OCI-LY1 (cell line): ENCODE data around the gene PPP1R3C.

ENCODE experiments used
- H2AFZ ChIP-seq: fragments of 200-600 bp; sonication (generic), shearing (Covaris generic); 2 replicates; pipeline ENCODE4 v1.6.0; 2014; ENCODE audit warnings: antibody characterized with exemption, mild to moderate bottlenecking, low read length
- H3F3A ChIP-seq: fragments of 200-600 bp; sonication (generic), shearing (Covaris generic); 2 replicates; pipeline ENCODE4 v1.6.0; 2014; ENCODE audit warnings: mild to moderate bottlenecking, antibody characterized with exemption, low read length, moderate library complexity; ENCODE audit not compliant: insufficient read depth
- H3K27ac ChIP-seq: fragments of 200-600 bp; sonication (generic); 2 replicates; pipeline ENCODE4 v1.5.1; 2014; ENCODE audit warnings: low read length, mixed run types, mild to moderate bottlenecking, low read depth; ENCODE audit not compliant: poor library complexity, severe bottlenecking
- H3K27me3 ChIP-seq: fragments of 200-600 bp; sonication (generic); 2 replicates; pipeline ENCODE4 v1.6.0; 2014; ENCODE audit warnings: antibody characterized with exemption, mild to moderate bottlenecking, low read length, moderate library complexity; ENCODE audit not compliant: insufficient read depth
- H3K36me3 ChIP-seq: fragments of 200-600 bp; sonication (generic); 2 replicates; pipeline ENCODE4 v1.6.1; 2014; ENCODE audit warnings: mild to moderate bottlenecking, antibody characterized with exemption, low read length, moderate library complexity, mixed read lengths; ENCODE audit not compliant: insufficient read depth
- H3K4me1 ChIP-seq: fragments of 200-600 bp; sonication (generic); 2 replicates; pipeline ENCODE4 v1.5.1; 2014; ENCODE audit warnings: mild to moderate bottlenecking, low read length, moderate library complexity; ENCODE audit not compliant: insufficient read depth, severe bottlenecking
- H3K4me2 ChIP-seq: fragments of 200-600 bp; sonication (generic), shearing (Covaris generic); 2 replicates; pipeline ENCODE4 v1.6.1; 2014; ENCODE audit warnings: low read length
- H3K4me3 ChIP-seq: fragments of 200-600 bp; sonication (generic); 2 replicates; pipeline ENCODE4 v1.5.1; 2014; ENCODE audit warnings: low read length, low read depth, mild to moderate bottlenecking, mixed read lengths; ENCODE audit not compliant: poor library complexity, severe bottlenecking
- H3K79me2 ChIP-seq: fragments of 200-600 bp; shearing (Covaris generic); 2 replicates; pipeline ENCODE4 v1.6.1; 2016; ENCODE audit warnings: mixed run types, low read length, mixed read lengths; ENCODE audit not compliant: insufficient read depth
- H3K9ac ChIP-seq: fragments of 200-600 bp; sonication (generic), shearing (Covaris generic); 2 replicates; pipeline ENCODE4 v1.6.1; 2014; ENCODE audit warnings: mild to moderate bottlenecking, low read length, mixed read lengths
- H3K9me2 ChIP-seq: fragments of 200-600 bp; sonication (generic), shearing (Covaris generic); 2 replicates; pipeline ENCODE4 v1.6.1; 2014; ENCODE audit warnings: low read depth, mild to moderate bottlenecking, low read length, mixed read lengths
- H3K9me3 ChIP-seq: fragments of 200-600 bp; shearing (Covaris generic); 2 replicates; pipeline ENCODE4 v1.6.1; 2014; ENCODE audit warnings: low read length, mixed read lengths
- H4K20me1 ChIP-seq: fragments of 200-600 bp; sonication (generic), shearing (Covaris generic); 2 replicates; pipeline ENCODE4 v1.6.0; 2016; ENCODE audit warnings: mild to moderate bottlenecking, low read length; ENCODE audit not compliant: insufficient read depth
- EZH2 ChIP-seq: fragments of 200-600 bp; sonication (generic), shearing (Covaris generic); IDR thresholded peaks from 2 replicates; pipeline ENCODE4 v1.8.0; 2017; ENCODE audit warnings: borderline replicate concordance, mixed run types, mild to moderate bottlenecking, antibody characterized with exemption, low read length, moderate library complexity, mixed read lengths
- TF ChIP-seq, protein P1 (sequence below): fragments of 200-600 bp; sonication (generic), shearing (Covaris generic); IDR thresholded peaks from 2 replicates; pipeline ENCODE4 v1.5.1; 2017; ENCODE audit warnings: mild to moderate bottlenecking, antibody characterized with exemption, low read length, moderate library complexity, mixed read lengths

PPP1R3C gene

DNA sequence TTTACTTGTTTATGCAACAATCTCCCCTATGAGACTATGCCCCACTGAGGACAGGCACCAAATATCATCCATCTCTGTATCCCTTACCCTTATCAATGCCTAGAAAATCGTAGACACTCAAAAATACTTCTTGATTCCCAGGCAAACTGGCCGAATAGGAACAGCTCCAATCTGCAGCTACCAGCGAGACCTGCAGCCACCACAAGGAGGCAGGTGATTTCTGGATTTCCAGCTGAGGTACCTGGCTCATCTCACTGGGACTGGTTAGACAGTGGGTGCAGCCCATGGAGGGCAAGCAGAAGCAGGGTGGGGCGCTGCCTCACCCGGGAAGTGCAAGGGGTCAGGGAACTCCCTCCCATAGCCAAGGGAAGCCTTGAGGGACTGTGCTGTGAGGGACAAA lies 10.8 kb upstream of the PPP1R3C start:
- Histone ChIP-seq H4K20me1 (no peaks in the 10 kb centered on the region), H3K9me3 (no peaks in the 10 kb centered on the region), H2AFZ (no peak overlapping the region), H3K27ac (no peak overlapping the region), H3K79me2 (no peaks in the 10 kb centered on the region), H3K9ac (no peak overlapping the region), H3K4me1 (no peaks in the 10 kb centered on the region), H3K4me3 (no peak overlapping the region), H3F3A (no peaks in the 10 kb centered on the region), H3K9me2 (no peaks in the 10 kb centered on the region), H3K27me3 (no peaks in the 10 kb centered on the region), H3K4me2 (no peak overlapping the region), H3K36me3 (no peaks in the 10 kb centered on the region)
- no peak for TF ChIP-seq EZH2
- TF ChIP-seq, protein P1, sequence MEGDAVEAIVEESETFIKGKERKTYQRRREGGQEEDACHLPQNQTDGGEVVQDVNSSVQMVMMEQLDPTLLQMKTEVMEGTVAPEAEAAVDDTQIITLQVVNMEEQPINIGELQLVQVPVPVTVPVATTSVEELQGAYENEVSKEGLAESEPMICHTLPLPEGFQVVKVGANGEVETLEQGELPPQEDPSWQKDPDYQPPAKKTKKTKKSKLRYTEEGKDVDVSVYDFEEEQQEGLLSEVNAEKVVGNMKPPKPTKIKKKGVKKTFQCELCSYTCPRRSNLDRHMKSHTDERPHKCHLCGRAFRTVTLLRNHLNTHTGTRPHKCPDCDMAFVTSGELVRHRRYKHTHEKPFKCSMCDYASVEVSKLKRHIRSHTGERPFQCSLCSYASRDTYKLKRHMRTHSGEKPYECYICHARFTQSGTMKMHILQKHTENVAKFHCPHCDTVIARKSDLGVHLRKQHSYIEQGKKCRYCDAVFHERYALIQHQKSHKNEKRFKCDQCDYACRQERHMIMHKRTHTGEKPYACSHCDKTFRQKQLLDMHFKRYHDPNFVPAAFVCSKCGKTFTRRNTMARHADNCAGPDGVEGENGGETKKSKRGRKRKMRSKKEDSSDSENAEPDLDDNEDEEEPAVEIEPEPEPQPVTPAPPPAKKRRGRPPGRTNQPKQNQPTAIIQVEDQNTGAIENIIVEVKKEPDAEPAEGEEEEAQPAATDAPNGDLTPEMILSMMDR = no peak

DNA sequence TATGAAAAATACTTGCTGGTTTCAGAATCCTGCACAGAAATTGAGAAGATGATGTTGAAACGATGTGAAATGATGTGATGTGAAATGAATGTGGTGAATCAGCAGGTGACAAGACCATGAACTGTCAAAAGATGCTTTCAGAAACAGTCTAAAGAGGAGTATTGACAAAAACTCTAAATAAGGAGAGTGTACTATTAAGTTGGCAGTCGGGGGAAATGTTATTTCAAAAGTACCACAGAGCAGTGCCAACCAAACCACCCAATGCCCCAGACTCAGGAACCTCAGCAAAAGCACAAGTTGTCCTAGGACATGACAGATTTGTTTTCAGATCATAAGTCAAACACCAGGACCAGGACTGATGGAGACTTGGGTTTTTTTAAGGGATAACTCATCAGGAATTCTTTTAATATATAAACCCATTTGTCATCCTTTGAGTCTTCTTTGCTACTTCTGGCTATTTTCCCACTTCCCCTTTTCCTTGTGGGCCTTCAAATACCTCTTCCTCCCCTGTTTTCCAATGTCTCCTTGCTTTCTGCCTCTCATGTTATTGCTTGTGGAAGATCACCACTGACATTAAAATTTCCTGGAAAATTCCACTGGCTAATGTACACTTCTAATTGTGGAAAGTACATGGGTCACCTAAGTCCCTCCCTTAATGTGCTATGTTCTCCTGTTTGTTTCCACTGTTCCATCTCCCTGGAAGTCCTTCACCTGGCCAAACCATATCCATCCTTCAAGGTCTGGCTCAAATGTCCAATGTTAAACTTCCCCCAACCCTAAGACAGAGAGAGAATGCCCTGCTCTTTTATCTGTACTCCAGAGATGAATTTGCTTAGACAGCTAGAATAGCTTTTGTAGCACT lies 10.2 kb upstream of the PPP1R3C start:
- no peaks in the 10 kb centered on the region for H3K27me3 ChIP-seq
- H3K27ac ChIP-seq = no peak overlapping the region
- H4K20me1 ChIP-seq = no peaks in the 10 kb centered on the region
- H3F3A ChIP-seq = no peaks in the 10 kb centered on the region
- no peak overlapping the region for H3K4me3 ChIP-seq
- no peak overlapping the region for H2AFZ ChIP-seq
- H3K79me2 ChIP-seq = no peaks in the 10 kb centered on the region
- H3K4me1 ChIP-seq = no peaks in the 10 kb centered on the region
- no peak overlapping the region for H3K4me2 ChIP-seq
- no peaks in the 10 kb centered on the region for H3K36me3 ChIP-seq
- TF ChIP-seq, protein P1 = no peak
- H3K9me2 ChIP-seq = no peaks in the 10 kb centered on the region
- H3K9me3 ChIP-seq = no peaks in the 10 kb centered on the region
- H3K9ac ChIP-seq = no peak overlapping the region

DNA sequence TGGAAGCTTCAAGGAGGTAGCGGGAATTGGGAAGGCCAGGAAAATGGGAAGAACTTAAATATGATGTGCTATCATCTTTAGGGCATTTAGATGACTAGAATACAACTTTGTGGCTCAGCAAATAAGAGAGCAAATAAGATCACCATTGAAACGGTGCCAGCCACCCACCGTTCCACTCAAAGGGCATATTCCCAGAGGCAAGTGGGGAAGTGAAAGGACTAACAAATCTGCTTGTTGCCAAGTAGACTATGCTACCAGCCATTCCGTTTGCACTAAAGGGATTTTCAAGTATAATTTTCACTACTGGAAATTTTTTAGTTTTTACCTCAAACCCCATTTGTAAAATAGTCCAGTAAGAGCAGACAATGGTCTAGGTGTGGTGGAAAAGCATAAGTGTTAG lies 4.0 kb upstream of the PPP1R3C start:
- Histone ChIP-seq H3K4me1 (no peaks in the 10 kb centered on the region), H2AFZ (no peak overlapping the region)

More for the DNA sequence above, 4.0 kb upstream of the PPP1R3C start:
- Histone ChIP-seq H3K4me3 (no peak overlapping the region), H3F3A (no peaks in the 10 kb centered on the region), H3K36me3 (no peaks in the 10 kb centered on the region), H3K9ac (no peak overlapping the region), H3K27me3 (no peaks in the 10 kb centered on the region), H3K9me2 (no peaks in the 10 kb centered on the region), H3K9me3 (no peaks in the 10 kb centered on the region), H4K20me1 (no peaks in the 10 kb centered on the region), H3K4me2 (no peak overlapping the region), H3K27ac (no peak overlapping the region), H3K79me2 (no peaks in the 10 kb centered on the region)
- TF ChIP-seq, protein P1 = no peak
- TF ChIP-seq EZH2 = no peak
